KMS-11 (cell line): ENCODE measurements around the gene RAB8B.

Experiments used
- H2AFZ ChIP-seq: fragments of 200-600 bp; sonication (generic); 2 replicates; pipeline ENCODE4 v1.6.1; 2016; ENCODE audit warnings: antibody characterized with exemption, mixed run types, low read depth
- H3K27ac ChIP-seq: fragments of 200-600 bp; sonication (generic); 2 replicates; pipeline ENCODE4 v1.6.1; 2016; ENCODE audit warnings: mild to moderate bottlenecking, mixed run types
- H3K27me3 ChIP-seq: fragments of 200-600 bp; sonication (generic); 2 replicates; pipeline ENCODE4 v1.6.1; 2017; ENCODE audit warnings: mild to moderate bottlenecking, low read depth, mixed run types, moderate library complexity; ENCODE audit not compliant: insufficient read depth
- H3K36me3 ChIP-seq: fragments of 200-600 bp; sonication (generic); 2 replicates; pipeline ENCODE4 v1.6.1; 2017; ENCODE audit warnings: mild to moderate bottlenecking, mixed run types; ENCODE audit not compliant: insufficient read depth
- H3K4me1 ChIP-seq: fragments of 200-600 bp; sonication (generic); 2 replicates; pipeline ENCODE4 v1.6.1; 2016; ENCODE audit warnings: mild to moderate bottlenecking, low read depth, mixed run types; ENCODE audit not compliant: poor library complexity, severe bottlenecking
- H3K4me2 ChIP-seq: fragments of 200-600 bp; sonication (generic); 2 replicates; pipeline ENCODE4 v1.7.0; 2016; ENCODE audit warnings: mild to moderate bottlenecking, mixed run types
- H3K4me3 ChIP-seq: fragments of 200-600 bp; sonication (generic); IDR thresholded peaks from 2 replicates; pipeline ENCODE4 v1.6.1; 2017; ENCODE audit warnings: low read depth, low read length, mixed read lengths; ENCODE audit not compliant: insufficient read depth
- H3K79me2 ChIP-seq: fragments of 200-600 bp; sonication (generic); 2 replicates; pipeline ENCODE4 v1.6.1; 2016; ENCODE audit warnings: low read depth, mixed run types; ENCODE audit not compliant: insufficient read depth
- H3K9ac ChIP-seq: fragments of 200-600 bp; sonication (generic); 2 replicates; pipeline ENCODE4 v1.6.1; 2016; ENCODE audit warnings: mild to moderate bottlenecking, mixed run types
- H4K20me1 ChIP-seq: fragments of 200-600 bp; sonication (generic); 2 replicates; pipeline ENCODE4 v1.6.1; 2016; ENCODE audit warnings: mild to moderate bottlenecking, mixed run types; ENCODE audit not compliant: insufficient read depth
- CTCF ChIP-seq: fragments of 200-600 bp; sonication (generic); conservative IDR thresholded peaks from 2 replicates; pipeline ENCODE4 v1.6.1; 2017; ENCODE audit warnings: low read depth, mild to moderate bottlenecking, antibody characterized with exemption, low read length, moderate library complexity, mixed read lengths

The RAB8B gene

GRCh38 chr15:63192619-63193206 lies 3.3 kb downstream of the RAB8B start:
- H3K36me3 ChIP-seq: no peaks in the 10 kb centered on the region
- no peak overlapping the region for H3K4me3 ChIP-seq
- peaks cover 51% of the 10 kb centered on the region for H3K4me1 ChIP-seq
- H3K79me2 ChIP-seq: peaks cover 5% of the 10 kb centered on the region
- H4K20me1 ChIP-seq: no peaks in the 10 kb centered on the region
- H3K27me3 ChIP-seq: no peaks in the 10 kb centered on the region
- H3K27ac ChIP-seq: no peak overlapping the region
- H3K9ac ChIP-seq: no peak overlapping the region
- H3K4me2 ChIP-seq: peak overlapping the region; percentile 87
- TF ChIP-seq CTCF: no peak
- no peak overlapping the region for H2AFZ ChIP-seq

- H3K4me2 ChIP-seq: peak overlapping the region; percentile 40; the same call in 1 of the 2 replicates
- H3K4me3 ChIP-seq: no peak overlapping the region
- H3K9ac ChIP-seq: no peak overlapping the region
- no peak overlapping the region for H2AFZ ChIP-seq
- no peak for TF ChIP-seq CTCF
- peaks cover 45% of the 10 kb centered on the region for H3K4me1 ChIP-seq
- H3K36me3 ChIP-seq: no peaks in the 10 kb centered on the region
- H4K20me1 ChIP-seq: no peaks in the 10 kb centered on the region
- no peak overlapping the region for H3K27ac ChIP-seq
- H3K27me3 ChIP-seq: no peaks in the 10 kb centered on the region
- peaks cover 5% of the 10 kb centered on the region for H3K79me2 ChIP-seq
Observed at GRCh38 chr15:63194302-63194701, 4.9 kb downstream of the RAB8B start.

DNA sequence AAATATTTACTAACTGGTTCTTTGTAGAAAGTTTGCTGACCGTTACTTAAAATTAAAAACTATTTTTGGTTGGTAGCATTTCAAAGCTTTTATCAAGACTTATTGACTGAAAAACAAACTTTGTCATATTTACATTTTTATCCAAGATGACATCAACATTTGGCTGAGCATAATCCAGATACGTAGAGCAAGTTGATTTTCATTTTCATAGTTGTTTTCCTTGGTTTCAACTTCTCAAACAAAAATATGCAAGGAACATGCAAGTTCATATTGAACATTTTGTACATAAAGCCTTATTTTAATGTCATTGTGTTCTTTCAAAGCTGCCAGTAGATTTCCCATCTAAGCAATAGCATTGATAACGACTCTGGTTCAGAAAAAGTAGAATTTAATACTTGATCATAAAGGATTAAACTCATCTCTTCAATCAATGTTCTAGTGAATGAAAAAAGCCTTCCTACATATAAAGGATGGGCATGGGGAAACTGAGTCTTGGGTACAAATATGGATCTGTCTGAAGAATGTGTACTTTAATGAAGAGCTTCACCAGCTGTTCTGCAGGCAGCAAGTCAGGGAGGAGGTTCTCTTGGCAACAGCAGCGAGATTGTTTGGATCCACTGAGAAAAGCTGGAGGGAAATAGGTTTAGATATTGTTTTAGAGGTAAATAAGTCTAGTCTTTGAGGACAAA lies 5.6 kb downstream of the RAB8B start:
- Histone ChIP-seq H3K4me1 (peaks cover 45% of the 10 kb centered on the region), H3K36me3 (no peaks in the 10 kb centered on the region), H3K9ac (no peak overlapping the region), H3K4me3 (no peak overlapping the region), H3K27ac (no peak overlapping the region), H3K79me2 (peaks cover 5% of the 10 kb centered on the region), H4K20me1 (no peaks in the 10 kb centered on the region), H3K27me3 (no peaks in the 10 kb centered on the region), H3K4me2 (no peak overlapping the region), H2AFZ (no peak overlapping the region)
- no peak for TF ChIP-seq CTCF

- H3K9ac ChIP-seq: no peak overlapping the region
- H3K4me2 ChIP-seq: no peak overlapping the region
- no peaks in the 10 kb centered on the region for H3K27me3 ChIP-seq
- H3K79me2 ChIP-seq: peaks cover 5% of the 10 kb centered on the region
- H3K4me3 ChIP-seq: no peak overlapping the region
- TF ChIP-seq CTCF: no peak
- no peaks in the 10 kb centered on the region for H3K36me3 ChIP-seq
- no peak overlapping the region for H2AFZ ChIP-seq
- peaks cover 39% of the 10 kb centered on the region for H3K4me1 ChIP-seq
- no peaks in the 10 kb centered on the region for H4K20me1 ChIP-seq
- no peak overlapping the region for H3K27ac ChIP-seq
Observed at GRCh38 chr15:63195569-63196015, 6.2 kb downstream of the RAB8B start.
